Spinal cord (tissue), 10 donors: ENCODE data around the gene FBXO33. TPM values are rescaled to one million over a fixed set of nuclear protein-coding genes. Genes with fewer than 3 reads are reported as not detected.

Source experiments
- DNase-seq, 6 donors: peaks; one replicate each; pipeline versions ENCODE4 v3.0.0 to v3.0.0-alpha.2; 2013 to 2015; ENCODE audit warnings: low spot score in 6 of 6, low read depth in 4 of 6
- H3K27ac ChIP-seq: one replicate; pipeline ENCODE4 v1.5.1; 2013; ENCODE audit warnings: low read depth, low read length, control low read depth
- H3K27me3 ChIP-seq: one replicate; pipeline ENCODE4 v1.6.1; 2013; ENCODE audit warnings: low read length; ENCODE audit not compliant: control insufficient read depth, insufficient read depth
- H3K36me3 ChIP-seq: one replicate; pipeline ENCODE4 v1.6.1; 2013; ENCODE audit warnings: low read length; ENCODE audit not compliant: control insufficient read depth, insufficient read depth
- H3K4me1 ChIP-seq: one replicate; pipeline ENCODE4 v1.6.1; 2013; ENCODE audit warnings: low read length; ENCODE audit not compliant: control insufficient read depth, insufficient read depth
- H3K4me3 ChIP-seq: one replicate; pipeline ENCODE4 v1.5.1; 2013; ENCODE audit warnings: low read depth, low read length, control low read depth
- H3K9me3 ChIP-seq: one replicate; pipeline ENCODE4 v1.6.1; 2013; ENCODE audit warnings: low read length; ENCODE audit not compliant: control insufficient read depth, insufficient read depth
- WGBS: methylation state at CpG from one replicate; pipeline ENCODE4 v1.1.5; 2013; ENCODE audit warnings: missing lambda C conversion rate; ENCODE audit not compliant: insufficient coverage; 5-methylcytosine and 5-hydroxymethylcytosine counted together
- polyA plus RNA-seq, 2 donors: library from polyadenylated mRNA; unstranded; fragments of 120-200 nt; gene quantifications; one replicate each; pipeline ENCODE4 v1.2.1, GENCODE V29; 2013; ENCODE audit not compliant: insufficient read length in 2 of 2
- total RNA-seq, 2 donors: library from RNA; depleted of rRNA in 1 of 2; stranded (reverse); fragments of 120-200 nt in 1 of 2; fragments of >200 nt in 1 of 2; gene quantifications; one replicate each; pipeline versions ENCODE4 v1.2.3 to v1.2.4, GENCODE V29; 2013 to 2014
- donor health status: healthy.

The FBXO33 gene
- total and polyA plus RNA-seq, 4 donors = 8.9 to 19.6 (median 11.6) TPM

DNA sequence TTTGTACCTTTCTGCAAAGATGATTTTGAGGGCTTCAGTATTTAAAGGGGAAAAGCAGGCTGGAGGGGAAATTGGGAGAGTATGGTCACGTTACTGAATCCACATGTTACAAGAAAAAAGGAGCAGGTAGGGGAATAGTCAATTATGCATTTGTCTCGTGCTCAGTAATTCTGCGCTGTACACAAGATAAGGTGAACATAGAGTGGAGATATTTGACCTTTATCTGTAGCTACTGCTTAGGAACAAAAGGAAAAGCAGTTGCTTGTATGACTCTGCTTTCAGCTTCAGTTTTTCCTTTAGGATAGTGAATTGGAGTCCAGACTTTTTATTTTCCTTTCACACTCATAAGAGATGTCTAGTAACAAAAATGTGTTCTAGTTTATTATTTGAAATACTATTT lies 49.8 kb downstream of the FBXO33 start:
- Histone ChIP-seq H3K9me3 (no peaks in the 10 kb centered on the region), H3K36me3 (no peaks in the 10 kb centered on the region), H3K27ac (no peak overlapping the region), H3K27me3 (no peaks in the 10 kb centered on the region), H3K4me1 (no peaks in the 10 kb centered on the region), H3K4me3 (no peak overlapping the region)
- 90% methylated on average over 3 of the region's 3 CpGs for WGBS
- no peak for DNase-seq

DNA sequence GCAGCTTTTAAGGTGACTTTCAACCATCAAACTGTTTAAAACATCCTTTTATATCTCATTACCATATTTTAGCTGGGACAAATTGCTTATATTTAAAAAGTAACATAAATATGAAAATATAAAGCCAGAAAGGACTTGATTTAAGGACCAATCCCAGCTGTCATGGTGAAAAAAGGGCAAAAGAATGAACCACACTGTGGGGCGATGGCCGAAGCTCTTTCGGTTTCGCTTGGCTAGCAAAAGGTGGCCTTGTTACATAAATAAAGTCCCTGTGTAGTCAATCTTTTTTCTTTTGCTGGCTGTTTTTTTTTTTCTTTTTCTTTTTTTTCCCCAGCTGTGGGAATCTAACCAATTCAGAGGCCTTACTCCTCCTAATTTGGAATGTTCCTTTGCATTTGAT lies 50.9 kb downstream of the FBXO33 start:
- Histone ChIP-seq H3K9me3 (no peaks in the 10 kb centered on the region), H3K27me3 (no peaks in the 10 kb centered on the region), H3K4me3 (no peak overlapping the region), H3K27ac (peak overlapping the region; percentile 19), H3K36me3 (no peaks in the 10 kb centered on the region), H3K4me1 (no peaks in the 10 kb centered on the region)
- WGBS = 17% methylated on average over 1 of the region's 4 CpGs
- peak in 2 of 6 donors; percentile 8 to 44 for DNase-seq

DNA sequence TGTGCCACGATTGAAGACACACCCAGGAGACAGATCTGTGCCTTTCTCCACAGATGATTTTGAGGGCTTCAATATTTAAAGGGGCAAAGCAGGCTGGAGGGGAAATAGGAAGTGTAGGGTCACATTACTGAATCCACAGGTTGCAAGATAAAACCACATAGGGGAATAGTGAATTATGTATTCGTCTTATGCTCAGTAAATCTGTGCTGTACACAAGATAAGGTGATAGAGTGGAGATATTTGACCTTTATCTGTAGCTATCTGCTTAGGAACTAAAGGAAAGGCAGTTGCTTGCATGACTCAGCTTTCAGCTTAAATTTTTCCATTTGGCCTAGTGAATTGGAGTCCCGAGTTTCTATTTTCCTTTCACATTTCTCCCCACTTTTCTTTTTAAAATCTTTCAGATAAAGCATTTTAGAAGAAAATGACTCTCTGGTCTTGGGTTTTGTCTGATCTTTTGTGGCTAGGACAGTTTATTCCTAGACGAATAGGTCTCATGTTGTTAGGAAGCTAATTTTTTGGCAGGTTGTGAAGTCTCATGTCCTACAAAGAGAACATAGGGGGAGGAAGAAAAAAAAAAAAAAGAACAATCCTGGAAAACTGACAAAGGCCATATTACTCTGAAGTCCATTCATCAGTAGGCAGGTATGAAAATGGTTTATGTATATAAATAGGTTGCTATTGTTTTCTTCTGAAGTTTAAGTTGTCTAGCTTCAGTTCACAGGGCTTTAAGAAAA lies 55.4 kb downstream of the FBXO33 start:
- no peak for DNase-seq
- Histone ChIP-seq H3K4me1 (no peaks in the 10 kb centered on the region), H3K27ac (peak overlapping the region; percentile 57), H3K4me3 (no peak overlapping the region), H3K36me3 (no peaks in the 10 kb centered on the region), H3K9me3 (no peaks in the 10 kb centered on the region), H3K27me3 (no peaks in the 10 kb centered on the region)
- WGBS = 80% methylated on average over 2 of the region's 4 CpGs

DNA sequence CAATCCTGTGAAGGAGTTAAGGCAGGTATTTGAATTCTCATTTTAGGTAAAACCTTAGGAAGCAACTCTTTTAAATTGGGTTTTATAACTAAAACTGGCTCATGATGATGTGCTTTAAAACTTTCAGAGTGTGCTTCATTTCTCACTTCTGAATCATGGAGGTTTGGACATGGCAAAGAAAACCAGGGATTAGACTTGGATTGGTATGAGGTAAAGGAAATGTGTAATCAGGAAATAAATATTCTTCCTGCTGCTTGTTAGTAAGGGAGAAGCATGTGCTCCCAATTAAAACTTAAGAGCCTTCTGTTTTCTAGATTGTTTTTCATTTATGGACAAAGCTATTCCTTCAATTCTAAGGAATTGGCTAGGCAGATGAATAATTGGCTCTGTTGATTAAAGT lies 57.4 kb downstream of the FBXO33 start:
- no peak for DNase-seq
- H3K36me3 ChIP-seq = peaks cover 3% of the 10 kb centered on the region
- no peak overlapping the region for H3K4me3 ChIP-seq
- H3K27me3 ChIP-seq = no peaks in the 10 kb centered on the region
- H3K27ac ChIP-seq = no peak overlapping the region
- H3K9me3 ChIP-seq = no peaks in the 10 kb centered on the region
- no peaks in the 10 kb centered on the region for H3K4me1 ChIP-seq

DNA sequence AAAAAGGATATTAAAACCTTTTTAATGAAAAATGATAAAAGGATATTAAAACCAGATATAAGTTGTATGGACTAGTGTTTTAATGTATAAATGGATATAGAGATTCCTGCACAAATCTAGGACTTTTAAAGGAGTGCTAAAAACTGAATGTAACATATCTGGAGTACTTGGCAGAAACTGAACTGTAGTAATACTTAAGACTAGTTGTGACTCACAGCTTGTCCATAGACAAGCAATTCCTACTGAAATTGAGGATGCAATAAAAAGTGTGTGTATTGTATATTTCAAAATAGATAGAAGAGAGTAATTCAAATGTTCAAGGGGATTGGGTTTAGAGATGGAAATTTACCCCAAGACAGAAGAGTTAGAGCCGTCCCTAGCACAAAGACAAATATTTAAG lies 59.6 kb downstream of the FBXO33 start:
- no CpG with 5 or more reads among the region's 1 CpG for WGBS
- H3K36me3 ChIP-seq = peaks cover 3% of the 10 kb centered on the region
- no peaks in the 10 kb centered on the region for H3K4me1 ChIP-seq
- no peak for DNase-seq
- H3K4me3 ChIP-seq = no peak overlapping the region
- no peaks in the 10 kb centered on the region for H3K9me3 ChIP-seq
- no peak overlapping the region for H3K27ac ChIP-seq
- no peaks in the 10 kb centered on the region for H3K27me3 ChIP-seq

DNA sequence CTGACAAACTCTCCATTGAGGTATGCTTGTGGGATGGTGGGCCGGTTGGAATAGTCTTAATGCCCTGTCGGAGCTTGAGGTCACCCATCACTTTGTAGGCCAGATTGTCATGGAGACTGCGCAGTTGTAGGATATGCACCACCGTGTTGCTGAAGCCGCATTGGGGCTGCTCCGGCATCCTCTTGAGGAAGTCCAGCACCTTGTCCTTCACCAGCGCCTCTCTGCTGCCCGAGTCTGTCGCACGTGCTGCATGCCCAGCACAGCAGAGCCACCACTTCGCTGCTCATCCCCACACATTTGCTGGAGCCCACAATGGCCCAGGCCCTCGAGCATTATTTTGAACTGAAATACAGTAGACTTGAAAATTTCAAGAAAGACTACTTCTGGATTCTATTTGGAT lies 61.8 kb downstream of the FBXO33 start:
- H3K27ac ChIP-seq = no peak overlapping the region
- H3K4me3 ChIP-seq = no peak overlapping the region
- H3K9me3 ChIP-seq = no peaks in the 10 kb centered on the region
- DNase-seq = no peak
- no peaks in the 10 kb centered on the region for H3K27me3 ChIP-seq
- no peaks in the 10 kb centered on the region for H3K4me1 ChIP-seq
- WGBS = 90% methylated on average over 11 of the region's 12 CpGs
- peaks cover 3% of the 10 kb centered on the region for H3K36me3 ChIP-seq

DNA sequence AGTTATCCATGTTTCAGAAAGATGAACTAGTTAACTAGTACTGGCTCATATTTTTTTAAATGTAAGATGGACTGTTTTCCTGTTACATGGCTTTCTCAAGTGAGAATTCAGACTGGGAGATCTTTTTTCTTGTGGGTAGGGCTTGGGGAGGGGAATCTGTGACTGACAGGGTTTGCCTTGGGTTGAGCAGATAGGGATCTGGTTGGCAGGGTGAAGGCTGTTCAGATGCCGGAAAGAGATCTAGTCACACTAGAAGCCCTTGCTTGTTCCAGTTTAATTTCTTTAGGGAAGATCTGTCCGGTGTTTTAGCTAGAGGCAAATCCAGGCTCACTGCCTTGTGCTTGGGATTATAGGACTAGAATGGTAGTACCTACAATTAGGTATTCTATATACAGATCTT lies 63.2 kb downstream of the FBXO33 start:
- Histone ChIP-seq H3K27me3 (no peaks in the 10 kb centered on the region), H3K27ac (no peak overlapping the region), H3K4me3 (no peak overlapping the region), H3K36me3 (peaks cover 3% of the 10 kb centered on the region), H3K4me1 (no peaks in the 10 kb centered on the region), H3K9me3 (no peaks in the 10 kb centered on the region)
- no peak for DNase-seq
- WGBS = 100% methylated on average over 1 of the region's 2 CpGs

DNA sequence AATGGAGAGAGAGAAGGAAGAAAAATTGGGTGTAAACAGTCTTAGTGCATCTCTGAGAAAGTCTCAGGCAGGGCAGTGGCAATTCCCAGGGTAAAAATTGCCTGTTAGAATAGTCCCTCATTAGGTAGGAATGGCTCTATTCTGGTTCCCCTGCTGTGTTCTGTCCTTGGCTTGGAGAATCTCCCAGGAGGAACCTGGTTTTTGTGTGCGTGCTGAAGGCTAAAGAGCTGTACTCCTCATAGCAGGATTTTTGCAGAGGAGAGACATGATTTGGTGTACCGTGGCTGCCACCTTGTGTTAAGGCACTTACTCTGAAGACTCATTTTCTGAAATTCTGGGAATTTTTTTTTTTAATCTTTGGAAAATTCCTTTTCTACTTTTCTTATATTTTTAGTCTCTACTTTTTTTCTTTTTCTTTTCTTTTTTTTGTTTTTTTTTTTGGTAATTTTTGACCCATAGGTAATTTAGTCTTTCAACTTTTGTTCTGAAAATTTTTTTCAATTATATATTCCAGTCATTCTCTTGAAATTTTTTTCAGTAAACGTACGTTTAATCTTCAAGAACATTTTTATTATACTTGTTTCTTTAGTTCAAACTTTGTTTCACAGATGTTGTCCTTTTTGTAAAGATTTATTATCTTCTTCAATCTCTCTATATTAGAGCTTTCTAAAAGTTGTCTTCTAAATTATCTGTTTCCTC lies 63.8 kb downstream of the FBXO33 start:
- 20% methylated on average over 1 of the region's 4 CpGs for WGBS
- peaks cover 3% of the 10 kb centered on the region for H3K36me3 ChIP-seq
- no peaks in the 10 kb centered on the region for H3K4me1 ChIP-seq
- peaks cover 2% of the 10 kb centered on the region for H3K9me3 ChIP-seq
- peak in 5 of 6 donors; percentile 20 to 87 (median 45) for DNase-seq
- H3K27me3 ChIP-seq = no peaks in the 10 kb centered on the region
- H3K27ac ChIP-seq = no peak overlapping the region
- no peak overlapping the region for H3K4me3 ChIP-seq

DNA sequence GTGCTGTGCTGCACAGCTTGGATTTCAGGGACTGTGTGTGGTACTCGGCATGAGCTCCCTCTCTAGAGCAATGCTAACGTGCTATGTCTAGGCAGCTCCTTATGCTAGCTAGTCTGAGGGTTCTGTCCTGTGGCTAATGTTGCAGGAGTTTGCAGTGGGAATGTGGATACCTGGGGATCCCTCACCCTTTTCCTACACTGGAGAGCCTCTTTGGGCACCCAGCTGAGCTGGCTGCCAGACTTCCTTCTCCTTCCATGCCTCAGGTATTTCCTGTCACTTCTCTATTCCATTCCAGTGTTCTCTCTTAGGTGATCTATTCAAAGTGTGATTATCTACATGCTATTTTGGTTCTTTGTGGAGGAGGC lies 64.9 kb downstream of the FBXO33 start:
- 75% methylated on average over 2 of the region's 2 CpGs for WGBS
- no peak for DNase-seq
- Histone ChIP-seq H3K4me1 (no peaks in the 10 kb centered on the region), H3K27me3 (no peaks in the 10 kb centered on the region), H3K9me3 (peaks cover 2% of the 10 kb centered on the region), H3K4me3 (no peak overlapping the region), H3K27ac (no peak overlapping the region), H3K36me3 (peaks cover 3% of the 10 kb centered on the region)
